ENCODE results near the gene STRAP.
A peak's percentile ranks its signal among the peaks of the same experiment; 100 is the strongest.

DNA sequence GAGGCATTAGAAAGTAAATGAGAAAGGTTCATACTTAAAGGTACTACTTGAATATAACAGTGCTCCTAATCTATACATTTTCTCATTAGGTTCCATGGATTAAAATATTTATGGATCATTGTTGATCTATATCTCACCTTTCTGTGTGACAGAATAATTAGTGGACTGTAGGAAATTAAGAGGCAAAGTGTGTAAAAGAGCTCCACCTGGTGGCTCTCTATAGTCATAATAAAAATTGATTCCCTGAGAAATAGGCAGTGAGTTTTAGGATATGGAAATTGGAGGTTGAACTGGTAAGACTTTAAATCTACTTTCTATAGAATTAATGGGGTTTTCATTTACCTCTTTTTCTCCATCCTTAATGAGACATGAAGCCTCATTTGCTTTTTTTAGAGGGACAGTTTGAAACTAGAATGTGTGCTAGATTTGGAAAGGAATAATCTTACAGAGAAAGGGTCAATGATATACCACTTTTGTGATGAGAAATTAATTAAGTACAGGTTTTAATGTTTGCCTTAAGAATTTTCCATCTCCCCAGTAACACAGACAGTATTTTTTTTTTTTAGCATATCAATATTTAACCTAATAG is 17.2 kb downstream of the STRAP start:
- TF ChIP-seq, protein P1, sequence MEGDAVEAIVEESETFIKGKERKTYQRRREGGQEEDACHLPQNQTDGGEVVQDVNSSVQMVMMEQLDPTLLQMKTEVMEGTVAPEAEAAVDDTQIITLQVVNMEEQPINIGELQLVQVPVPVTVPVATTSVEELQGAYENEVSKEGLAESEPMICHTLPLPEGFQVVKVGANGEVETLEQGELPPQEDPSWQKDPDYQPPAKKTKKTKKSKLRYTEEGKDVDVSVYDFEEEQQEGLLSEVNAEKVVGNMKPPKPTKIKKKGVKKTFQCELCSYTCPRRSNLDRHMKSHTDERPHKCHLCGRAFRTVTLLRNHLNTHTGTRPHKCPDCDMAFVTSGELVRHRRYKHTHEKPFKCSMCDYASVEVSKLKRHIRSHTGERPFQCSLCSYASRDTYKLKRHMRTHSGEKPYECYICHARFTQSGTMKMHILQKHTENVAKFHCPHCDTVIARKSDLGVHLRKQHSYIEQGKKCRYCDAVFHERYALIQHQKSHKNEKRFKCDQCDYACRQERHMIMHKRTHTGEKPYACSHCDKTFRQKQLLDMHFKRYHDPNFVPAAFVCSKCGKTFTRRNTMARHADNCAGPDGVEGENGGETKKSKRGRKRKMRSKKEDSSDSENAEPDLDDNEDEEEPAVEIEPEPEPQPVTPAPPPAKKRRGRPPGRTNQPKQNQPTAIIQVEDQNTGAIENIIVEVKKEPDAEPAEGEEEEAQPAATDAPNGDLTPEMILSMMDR (IDR thresholded peaks at IDR 0.05; ENCODE audit: low read depth, low read length, missing input control), result peak; percentile 54
- TF ChIP-seq GABPA (IDR thresholded peaks at IDR 0.05 in 1 of 2, conservative IDR thresholded peaks at IDR 0.05 in 1 of 2) (no peak), FOXA1 (IDR thresholded peaks at IDR 0.05) (no peak), YY1 (IDR thresholded peaks at IDR 0.05) (no peak), SP1 (IDR thresholded peaks at IDR 0.05) (no peak), TAF1 (conservative IDR thresholded peaks at IDR 0.05) (no peak), EGR1 (IDR thresholded peaks at IDR 0.05; ENCODE audit: low read depth in 2 of 2) (no peak), JUND (IDR thresholded peaks at IDR 0.05) (no peak), RAD21 (IDR thresholded peaks at IDR 0.05) (peak; percentile 80 to 84)
- TF ChIP-seq, protein P2, sequence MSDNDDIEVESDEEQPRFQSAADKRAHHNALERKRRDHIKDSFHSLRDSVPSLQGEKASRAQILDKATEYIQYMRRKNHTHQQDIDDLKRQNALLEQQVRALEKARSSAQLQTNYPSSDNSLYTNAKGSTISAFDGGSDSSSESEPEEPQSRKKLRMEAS (IDR thresholded peaks at IDR 0.05), result no peak
- TF ChIP-seq, protein P3, sequence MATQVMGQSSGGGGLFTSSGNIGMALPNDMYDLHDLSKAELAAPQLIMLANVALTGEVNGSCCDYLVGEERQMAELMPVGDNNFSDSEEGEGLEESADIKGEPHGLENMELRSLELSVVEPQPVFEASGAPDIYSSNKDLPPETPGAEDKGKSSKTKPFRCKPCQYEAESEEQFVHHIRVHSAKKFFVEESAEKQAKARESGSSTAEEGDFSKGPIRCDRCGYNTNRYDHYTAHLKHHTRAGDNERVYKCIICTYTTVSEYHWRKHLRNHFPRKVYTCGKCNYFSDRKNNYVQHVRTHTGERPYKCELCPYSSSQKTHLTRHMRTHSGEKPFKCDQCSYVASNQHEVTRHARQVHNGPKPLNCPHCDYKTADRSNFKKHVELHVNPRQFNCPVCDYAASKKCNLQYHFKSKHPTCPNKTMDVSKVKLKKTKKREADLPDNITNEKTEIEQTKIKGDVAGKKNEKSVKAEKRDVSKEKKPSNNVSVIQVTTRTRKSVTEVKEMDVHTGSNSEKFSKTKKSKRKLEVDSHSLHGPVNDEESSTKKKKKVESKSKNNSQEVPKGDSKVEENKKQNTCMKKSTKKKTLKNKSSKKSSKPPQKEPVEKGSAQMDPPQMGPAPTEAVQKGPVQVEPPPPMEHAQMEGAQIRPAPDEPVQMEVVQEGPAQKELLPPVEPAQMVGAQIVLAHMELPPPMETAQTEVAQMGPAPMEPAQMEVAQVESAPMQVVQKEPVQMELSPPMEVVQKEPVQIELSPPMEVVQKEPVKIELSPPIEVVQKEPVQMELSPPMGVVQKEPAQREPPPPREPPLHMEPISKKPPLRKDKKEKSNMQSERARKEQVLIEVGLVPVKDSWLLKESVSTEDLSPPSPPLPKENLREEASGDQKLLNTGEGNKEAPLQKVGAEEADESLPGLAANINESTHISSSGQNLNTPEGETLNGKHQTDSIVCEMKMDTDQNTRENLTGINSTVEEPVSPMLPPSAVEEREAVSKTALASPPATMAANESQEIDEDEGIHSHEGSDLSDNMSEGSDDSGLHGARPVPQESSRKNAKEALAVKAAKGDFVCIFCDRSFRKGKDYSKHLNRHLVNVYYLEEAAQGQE (IDR thresholded peaks at IDR 0.05), result no peak
- TF ChIP-seq, protein P4, sequence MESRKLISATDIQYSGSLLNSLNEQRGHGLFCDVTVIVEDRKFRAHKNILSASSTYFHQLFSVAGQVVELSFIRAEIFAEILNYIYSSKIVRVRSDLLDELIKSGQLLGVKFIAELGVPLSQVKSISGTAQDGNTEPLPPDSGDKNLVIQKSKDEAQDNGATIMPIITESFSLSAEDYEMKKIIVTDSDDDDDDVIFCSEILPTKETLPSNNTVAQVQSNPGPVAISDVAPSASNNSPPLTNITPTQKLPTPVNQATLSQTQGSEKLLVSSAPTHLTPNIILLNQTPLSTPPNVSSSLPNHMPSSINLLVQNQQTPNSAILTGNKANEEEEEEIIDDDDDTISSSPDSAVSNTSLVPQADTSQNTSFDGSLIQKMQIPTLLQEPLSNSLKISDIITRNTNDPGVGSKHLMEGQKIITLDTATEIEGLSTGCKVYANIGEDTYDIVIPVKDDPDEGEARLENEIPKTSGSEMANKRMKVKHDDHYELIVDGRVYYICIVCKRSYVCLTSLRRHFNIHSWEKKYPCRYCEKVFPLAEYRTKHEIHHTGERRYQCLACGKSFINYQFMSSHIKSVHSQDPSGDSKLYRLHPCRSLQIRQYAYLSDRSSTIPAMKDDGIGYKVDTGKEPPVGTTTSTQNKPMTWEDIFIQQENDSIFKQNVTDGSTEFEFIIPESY (IDR thresholded peaks at IDR 0.05), result no peak

Measured in liver (tissue), 3 donors.